Fibroblast of skin of left quadriceps (primary cell): ENCODE measurements around the gene SPATA13.

Experiments used
- DNase-seq, 2 experiments: peaks; one replicate each; pipeline ENCODE4 v3.0.0-alpha.2; 2013; ENCODE audit warnings: low read depth in 2 of 2

Gene SPATA13

GRCh38 chr13:24141333-24141910 is 19.1 kb upstream of the SPATA13 start:
- no peak for DNase-seq

GRCh38 chr13:24142453-24142852 is 18.1 kb upstream of the SPATA13 start:
- DNase-seq: no peak

- DNase-seq: no peak
Measured at GRCh38 chr13:24142886-24143285, 17.6 kb upstream of the SPATA13 start.

GRCh38 chr13:24145240-24145639 is 15.3 kb upstream of the SPATA13 start:
- DNase-seq: no peak

- no peak for DNase-seq
Measured at GRCh38 chr13:24145674-24146073, 14.8 kb upstream of the SPATA13 start.

- no peak for DNase-seq
Measured at GRCh38 chr13:24146961-24147569, 13.5 kb upstream of the SPATA13 start.

DNA sequence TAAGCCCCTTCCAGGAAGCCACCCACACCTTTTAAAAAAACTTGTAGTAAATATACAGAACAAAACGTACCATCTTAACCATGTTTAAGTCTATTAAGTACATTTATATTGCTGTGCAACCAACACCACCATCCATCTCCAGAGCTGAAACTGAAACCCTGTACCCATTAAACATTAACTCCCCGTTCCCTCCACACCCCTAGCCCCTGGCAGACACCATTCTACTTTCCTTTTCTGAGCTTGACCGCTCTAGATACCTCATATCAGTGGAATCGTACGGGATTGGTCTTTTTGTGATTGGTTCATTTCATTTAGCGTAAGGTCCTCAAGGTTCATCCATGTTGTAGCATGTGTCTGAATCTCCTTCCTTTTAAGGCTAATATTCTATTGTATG is 13.0 kb upstream of the SPATA13 start:
- no peak for DNase-seq

DNA sequence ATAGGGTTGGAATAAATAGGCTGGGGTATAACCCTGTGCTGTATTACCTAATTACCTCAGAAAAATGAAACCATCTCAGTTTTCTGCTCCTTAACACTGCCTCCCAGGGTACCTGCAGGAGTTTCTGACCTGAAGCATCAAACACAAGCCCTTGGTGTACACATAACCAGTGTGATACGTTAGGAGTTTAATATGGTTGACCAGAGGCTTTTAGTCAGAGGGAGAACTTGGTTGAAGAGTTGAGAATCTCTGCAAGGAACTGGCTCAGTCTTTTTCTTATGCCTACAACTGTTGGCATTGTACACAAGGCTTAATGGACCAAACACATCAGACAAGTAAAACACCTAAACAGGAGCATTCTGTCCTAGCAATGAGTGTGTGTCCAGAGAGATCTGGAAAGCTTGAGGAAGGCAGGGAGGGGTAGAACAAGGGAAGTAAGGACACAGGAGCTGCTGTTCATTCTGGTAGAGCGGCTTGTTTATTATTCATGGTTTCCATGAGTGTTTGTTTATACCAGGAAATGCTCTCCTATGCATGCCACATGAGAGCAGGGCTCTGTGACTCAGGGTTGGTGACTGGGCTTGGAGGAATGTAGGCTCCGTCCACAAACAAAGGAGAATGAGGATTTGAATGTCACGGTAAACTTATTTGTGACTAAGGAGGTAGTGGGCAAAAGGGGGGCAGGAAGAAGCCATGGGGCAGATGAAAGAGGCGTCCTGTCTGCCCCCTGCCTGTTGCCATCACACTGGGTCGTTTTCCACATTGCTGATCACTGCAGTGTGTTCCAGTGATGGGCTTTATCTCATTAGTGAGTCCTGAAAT is 11.9 kb upstream of the SPATA13 start:
- peak; percentile 84 to 85 for DNase-seq

- no peak for DNase-seq
Measured at GRCh38 chr13:24149246-24150032, 11.1 kb upstream of the SPATA13 start.

GRCh38 chr13:24150572-24150971 is 9.9 kb upstream of the SPATA13 start:
- no peak for DNase-seq

DNA sequence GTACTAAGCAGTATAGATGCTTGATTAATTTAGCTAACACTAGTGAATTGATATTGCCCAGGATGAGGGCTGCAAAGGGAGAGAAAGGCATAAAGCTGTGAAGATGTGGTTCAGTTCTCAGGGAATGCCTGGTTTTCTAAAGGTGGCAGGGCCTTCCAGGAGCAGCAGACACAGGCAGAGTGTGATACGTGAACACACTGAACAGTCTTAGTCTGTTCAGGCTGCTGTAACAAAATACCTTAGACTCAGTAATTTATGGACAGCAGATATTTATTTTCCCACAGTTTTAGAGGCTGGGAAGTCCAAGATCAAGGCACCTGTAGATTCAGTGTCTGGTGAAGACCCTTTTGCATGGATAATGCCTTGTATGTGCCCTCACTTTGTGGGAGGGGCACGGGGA is 8.7 kb upstream of the SPATA13 start:
- no peak for DNase-seq

GRCh38 chr13:24152292-24153214 is 8.0 kb upstream of the SPATA13 start:
- DNase-seq: no peak

GRCh38 chr13:24153347-24153746 is 7.2 kb upstream of the SPATA13 start:
- no peak for DNase-seq

GRCh38 chr13:24153979-24154701 is 6.4 kb upstream of the SPATA13 start:
- no peak for DNase-seq

DNA sequence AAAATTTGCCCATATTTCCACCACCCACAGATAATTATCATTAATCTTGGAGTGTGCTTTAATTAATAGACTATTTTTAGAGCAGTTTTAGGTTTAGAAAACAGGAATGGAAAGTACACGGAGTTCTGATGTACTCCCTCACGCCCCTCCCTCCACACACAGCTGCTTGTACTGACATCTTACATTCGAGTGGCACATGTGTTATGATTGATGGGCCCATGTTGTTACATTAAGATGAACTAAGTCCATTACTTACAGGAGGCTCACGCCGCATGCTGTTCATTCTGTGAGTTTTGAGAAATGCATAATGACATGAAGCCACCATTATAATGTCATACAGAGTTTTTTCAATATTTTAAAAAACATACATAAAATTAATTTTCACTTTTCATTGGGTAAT is 1.2 kb upstream of the SPATA13 start:
- no peak for DNase-seq

GRCh38 chr13:24161010-24161775 is 673 bp downstream of the SPATA13 start:
- DNase-seq: no peak

DNA sequence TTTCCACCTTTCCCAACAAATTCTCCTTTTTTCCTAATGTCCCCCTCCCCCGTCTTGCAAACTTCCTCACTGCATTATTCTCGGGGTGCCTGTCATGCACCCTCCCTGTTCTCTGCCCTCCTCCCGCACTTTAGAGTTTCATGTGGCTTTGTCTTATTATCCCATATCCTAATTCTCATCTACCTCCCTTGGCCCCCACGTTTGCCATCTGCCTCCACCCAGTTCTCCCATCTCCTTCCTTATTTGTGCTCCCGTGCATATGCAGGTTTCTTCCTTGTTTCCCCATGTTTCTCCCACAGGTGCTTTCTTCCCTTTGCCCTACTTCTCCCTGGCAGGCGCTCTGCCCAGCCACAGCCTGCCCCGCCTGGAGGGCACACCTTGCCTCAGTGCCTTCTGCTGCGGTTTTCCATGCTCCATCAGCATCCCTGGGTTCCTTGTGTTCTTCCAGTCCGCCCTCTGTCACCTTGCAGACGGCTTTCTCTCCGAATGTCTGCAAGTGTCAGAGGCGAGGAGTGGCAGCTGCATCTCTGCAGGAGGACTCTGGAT is 1.5 kb downstream of the SPATA13 start:
- no peak for DNase-seq

- DNase-seq: no peak
Measured at GRCh38 chr13:24162604-24163003, 2.1 kb downstream of the SPATA13 start.

DNA sequence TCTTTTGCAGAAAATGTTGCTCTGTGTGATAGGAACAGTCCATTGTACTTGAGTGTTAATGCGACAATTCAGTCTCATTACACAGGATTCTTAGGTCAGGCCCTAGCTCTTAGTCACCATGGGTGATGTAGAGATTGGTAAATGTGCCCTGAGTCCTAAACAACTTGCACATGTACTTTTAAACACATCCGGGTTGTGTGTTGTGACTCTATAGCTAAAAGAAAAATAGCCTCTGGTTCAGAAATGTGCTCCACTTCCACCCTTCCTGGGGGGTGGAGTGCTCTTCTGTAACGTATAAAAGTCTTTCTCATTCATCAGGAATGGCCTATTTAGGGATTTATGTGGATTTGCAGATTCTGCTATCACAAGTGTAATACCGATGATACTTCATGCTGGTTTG is 5.2 kb downstream of the SPATA13 start:
- DNase-seq: peak; percentile 53 to 58
